ENCODE results near the gene FDX1. TPM values are rescaled to one million over a fixed set of nuclear protein-coding genes. Genes with fewer than 3 reads are reported as not detected.

FDX1 gene
- total RNA-seq, 2 experiments from 2014 or later = 10.2 to 10.6 TPM

GRCh38 chr11:110424775-110425444 lies 4.8 kb upstream of the FDX1 start:
- peaks cover 11% of the 10 kb centered on the region for H3K4me1 ChIP-seq (ENCODE audit: insufficient read depth, low read length)
- no peaks in the 10 kb centered on the region for H3K9me3 ChIP-seq (ENCODE audit: control insufficient read depth in 1 of 2, insufficient read depth in 1 of 2, low read length in 2 of 2)
- H3K4me3 Mint-ChIP-seq = no peak overlapping the region
- no peak overlapping the region for H3K4me3 ChIP-seq (ENCODE audit: low read length)
- no peaks in the 10 kb centered on the region for H3K9me3 Mint-ChIP-seq
- no peaks in the 10 kb centered on the region for H3K27me3 Mint-ChIP-seq
- no peaks in the 10 kb centered on the region for H3K36me3 ChIP-seq (ENCODE audit: insufficient read depth, low read length)
- no peaks in the 10 kb centered on the region for H3K36me3 Mint-ChIP-seq (ENCODE audit: low read depth)
- no peak for DNase-seq
- no peak for TF ChIP-seq CTCF (IDR thresholded peaks at IDR 0.05)
- no peak overlapping the region for H3K27ac ChIP-seq (ENCODE audit: low read depth in 1 of 2, low read length in 2 of 2)
- H3K27ac Mint-ChIP-seq = no peak overlapping the region
- no peaks in the 10 kb centered on the region for H3K27me3 ChIP-seq (ENCODE audit: control insufficient read depth in 1 of 2, insufficient read depth in 2 of 2, low read length in 2 of 2)
- no peak for ATAC-seq (ENCODE audit: poor library complexity)
- POLR2A ChIA-PET = interaction anchor here (0.8 kb wide), 1 partner anchor 9 kb away, joined by 3 read pairs; no protein-coding TSS in a partner anchor
- CTCF ChIA-PET = interaction anchor here (1.2 kb wide), 1 partner anchor 223 kb away, joined by 3 read pairs; no protein-coding TSS in a partner anchor
- peaks cover 14% of the 10 kb centered on the region for H3K4me1 Mint-ChIP-seq (ENCODE audit: low read depth)
- intact Hi-C loops (cut with DNase I, micrococcal nuclease) = loop anchor here in 1 of 2 experiments (10.0 kb wide), 1 partner anchor 1180 kb away; the partner anchor contains the start of gene SIK2

GRCh38 chr11:110425751-110426545 lies 3.8 kb upstream of the FDX1 start:
- no peak for TF ChIP-seq CTCF (IDR thresholded peaks at IDR 0.05)
- Mint-ChIP-seq H3K4me1 (ENCODE audit: low read depth) (peaks cover 18% of the 10 kb centered on the region), H3K9me3 (no peaks in the 10 kb centered on the region), H3K27me3 (no peaks in the 10 kb centered on the region), H3K36me3 (ENCODE audit: low read depth) (peaks cover 6% of the 10 kb centered on the region), H3K27ac (no peak overlapping the region), H3K4me3 (no peak overlapping the region)
- CTCF ChIA-PET = interaction anchor here (1.2 kb wide), 1 partner anchor 224 kb away, joined by 3 read pairs; no protein-coding TSS in a partner anchor
- no peak overlapping the region for H3K27ac ChIP-seq (ENCODE audit: low read depth in 1 of 2, low read length in 2 of 2)
- H3K4me3 ChIP-seq (ENCODE audit: low read length) = no peak overlapping the region
- intact Hi-C loops (cut with DNase I, micrococcal nuclease) = loop anchor here in 1 of 2 experiments (10.0 kb wide), 1 partner anchor 1179 kb away; the partner anchor contains the start of gene SIK2
- H3K9me3 ChIP-seq (ENCODE audit: control insufficient read depth in 1 of 2, insufficient read depth in 1 of 2, low read length in 2 of 2) = no peaks in the 10 kb centered on the region
- no peak for ATAC-seq (ENCODE audit: poor library complexity)
- POLR2A ChIA-PET = interaction anchor here (0.8 to 1.3 kb wide), 2 partner anchors 10 kb away, joined by 3 read pairs; no protein-coding TSS in a partner anchor
- H3K27me3 ChIP-seq (ENCODE audit: control insufficient read depth in 1 of 2, insufficient read depth in 2 of 2, low read length in 2 of 2) = no peaks in the 10 kb centered on the region
- no peaks in the 10 kb centered on the region for H3K36me3 ChIP-seq (ENCODE audit: insufficient read depth, low read length)
- peaks cover 18% of the 10 kb centered on the region for H3K4me1 ChIP-seq (ENCODE audit: insufficient read depth, low read length)
- DNase-seq = no peak

- H3K4me3 ChIP-seq (ENCODE audit: low read length) = no peak overlapping the region
- Mint-ChIP-seq H3K36me3 (ENCODE audit: low read depth) (peaks cover 8% of the 10 kb centered on the region), H3K4me3 (peak overlapping the region; percentile 80), H3K4me1 (ENCODE audit: low read depth) (peaks cover 39% of the 10 kb centered on the region), H3K27me3 (no peaks in the 10 kb centered on the region), H3K27ac (peak overlapping the region; percentile 84), H3K9me3 (no peaks in the 10 kb centered on the region)
- H3K9me3 ChIP-seq (ENCODE audit: control insufficient read depth in 1 of 2, insufficient read depth in 1 of 2, low read length in 2 of 2) = no peaks in the 10 kb centered on the region
- ChIA-PET POLR2A (no interaction called here), CTCF (no interaction called here)
- H3K27ac ChIP-seq (ENCODE audit: low read depth in 1 of 2, low read length in 2 of 2) = no peak overlapping the region
- intact Hi-C loops (cut with DNase I, micrococcal nuclease) = loop anchor here in 1 of 2 experiments (10.0 kb wide), 1 partner anchor 1177 kb away; the partner anchor contains the start of gene SIK2
- no peaks in the 10 kb centered on the region for H3K36me3 ChIP-seq (ENCODE audit: insufficient read depth, low read length)
- no peak for TF ChIP-seq CTCF (IDR thresholded peaks at IDR 0.05)
- ATAC-seq (ENCODE audit: poor library complexity) (no peak), DNase-seq (no peak)
- H3K4me1 ChIP-seq (ENCODE audit: insufficient read depth, low read length) = peaks cover 22% of the 10 kb centered on the region
- no peaks in the 10 kb centered on the region for H3K27me3 ChIP-seq (ENCODE audit: control insufficient read depth in 1 of 2, insufficient read depth in 2 of 2, low read length in 2 of 2)
Observed at GRCh38 chr11:110428040-110428439, 1.7 kb upstream of the FDX1 start.

Data from CD4-positive, alpha-beta T cell (primary cell).